LNCaP clone FGC (cell line): ENCODE data around the gene JDP2.
A peak's percentile ranks its signal among the peaks of the same experiment; 100 is the strongest.

Experiments
- DNase-seq: peaks from one replicate; pipeline ENCODE4 v3.0.0-alpha.2; 2011; ENCODE audit warnings: low read depth
- H3K4me3 ChIP-seq: 2 replicates; pipeline ENCODE4 v1.5.1; 2011; ENCODE audit warnings: mild to moderate bottlenecking, low read depth, low read length, control low read depth
- TF ChIP-seq, protein P1 (sequence below): IDR thresholded peaks from 2 replicates; pipeline ENCODE4 v1.5.1; 2012; ENCODE audit warnings: mild to moderate bottlenecking; ENCODE audit not compliant: control insufficient read depth, insufficient read depth; ENCODE audit errors: extremely low read depth

JDP2 gene

GRCh38 chr14:75520852-75521251, 93.0 kb downstream of the JDP2 start:
- no peak for DNase-seq
- no peak overlapping the region for H3K4me3 ChIP-seq
- TF ChIP-seq, protein P1, sequence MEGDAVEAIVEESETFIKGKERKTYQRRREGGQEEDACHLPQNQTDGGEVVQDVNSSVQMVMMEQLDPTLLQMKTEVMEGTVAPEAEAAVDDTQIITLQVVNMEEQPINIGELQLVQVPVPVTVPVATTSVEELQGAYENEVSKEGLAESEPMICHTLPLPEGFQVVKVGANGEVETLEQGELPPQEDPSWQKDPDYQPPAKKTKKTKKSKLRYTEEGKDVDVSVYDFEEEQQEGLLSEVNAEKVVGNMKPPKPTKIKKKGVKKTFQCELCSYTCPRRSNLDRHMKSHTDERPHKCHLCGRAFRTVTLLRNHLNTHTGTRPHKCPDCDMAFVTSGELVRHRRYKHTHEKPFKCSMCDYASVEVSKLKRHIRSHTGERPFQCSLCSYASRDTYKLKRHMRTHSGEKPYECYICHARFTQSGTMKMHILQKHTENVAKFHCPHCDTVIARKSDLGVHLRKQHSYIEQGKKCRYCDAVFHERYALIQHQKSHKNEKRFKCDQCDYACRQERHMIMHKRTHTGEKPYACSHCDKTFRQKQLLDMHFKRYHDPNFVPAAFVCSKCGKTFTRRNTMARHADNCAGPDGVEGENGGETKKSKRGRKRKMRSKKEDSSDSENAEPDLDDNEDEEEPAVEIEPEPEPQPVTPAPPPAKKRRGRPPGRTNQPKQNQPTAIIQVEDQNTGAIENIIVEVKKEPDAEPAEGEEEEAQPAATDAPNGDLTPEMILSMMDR, result no peak

GRCh38 chr14:75521415-75522199, 93.8 kb downstream of the JDP2 start:
- no peak overlapping the region for H3K4me3 ChIP-seq
- TF ChIP-seq, protein P1, result no peak
- DNase-seq, result peak; percentile 62

GRCh38 chr14:75522224-75522982, 94.6 kb downstream of the JDP2 start, which contains the start of gene BATF:
TSS of gene BATF (plus strand) at chr14:75522469. CDS start at chr14:75522683, 214 bp downstream.
- no peak within 1 kb of the TSS for H3K4me3 ChIP-seq
- no peak for DNase-seq

GRCh38 chr14:75522983-75523318, 95.1 kb downstream of the JDP2 start:
- TF ChIP-seq, protein P1, result no peak
- no peak for DNase-seq
- H3K4me3 ChIP-seq, result no peak overlapping the region

More at GRCh38 chr14:75522224-75522982, 94.6 kb downstream of the JDP2 start, which contains the start of gene BATF:
- TF ChIP-seq, protein P1, result no peak
